CD4-positive, alpha-beta T cell (primary cell): Measurements from ENCODE around the gene MGRN1. TPM values are rescaled to one million over a fixed set of nuclear protein-coding genes. Genes with fewer than 3 reads are reported as not detected.

ENCODE experiments used
- ATAC-seq: fragments of 200-7000 bp; cut with Tn5 transposase; one replicate; pipeline ENCODE4 v1.10.0; 2022; ENCODE audit warnings: mild to moderate bottlenecking; ENCODE audit not compliant: poor library complexity
- CTCF ChIA-PET: fragments of 350-600 bp; sonication (Branson Sonifier 250); formaldehyde crosslinking; loops from one replicate; lab custom pipeline; 2021; ENCODE audit warnings: antibody characterized with exemption, inconsistent platforms; lab: Charles Lee
- POLR2A ChIA-PET: fragments of 350-600 bp; sonication (Branson Sonifier 250); formaldehyde crosslinking; loops from one replicate; lab custom pipeline; 2021; ENCODE audit warnings: antibody characterized with exemption, inconsistent platforms; lab: Charles Lee
- DNase-seq, 14 experiments: peaks; one replicate each; pipeline ENCODE4 v3.0.0-alpha.2; 2013 to 2020; ENCODE audit warnings: mixed read lengths in 2 of 14
- H3K27ac ChIP-seq, 2 donors: one replicate each; pipeline versions ENCODE4 v1.5.1 to v1.7.0; 2013; ENCODE audit warnings: low read length in 2 of 2, low read depth in 1 of 2, mild to moderate bottlenecking in 1 of 2
- H3K27me3 ChIP-seq, 2 experiments: 1 replicate in 1 of 2; 2 replicates in 1 of 2; pipeline versions ENCODE4 v1.6.1 to v1.7.0; 2013; ENCODE audit warnings: low read length in 2 of 2, control low read depth in 1 of 2, mild to moderate bottlenecking in 1 of 2, moderate library complexity in 1 of 2; ENCODE audit not compliant: insufficient read depth in 2 of 2, control insufficient read depth in 1 of 2
- H3K36me3 ChIP-seq: one replicate; pipeline ENCODE4 v1.6.1; 2013; ENCODE audit warnings: low read length, control low read depth; ENCODE audit not compliant: insufficient read depth
- H3K4me1 ChIP-seq: one replicate; pipeline ENCODE4 v1.6.1; 2013; ENCODE audit warnings: low read length, control low read depth; ENCODE audit not compliant: insufficient read depth
- H3K4me3 ChIP-seq: one replicate; pipeline ENCODE4 v1.5.1; 2013; ENCODE audit warnings: mild to moderate bottlenecking, low read length, moderate library complexity
- H3K9me3 ChIP-seq, 2 experiments: 1 replicate in 1 of 2; 2 replicates in 1 of 2; pipeline versions ENCODE4 v1.6.1 to v1.7.0; 2013; ENCODE audit warnings: low read length in 2 of 2, mild to moderate bottlenecking in 2 of 2, control low read depth in 1 of 2, moderate library complexity in 1 of 2; ENCODE audit not compliant: control insufficient read depth in 1 of 2, insufficient read depth in 1 of 2
- H3K27ac Mint-ChIP-seq: one replicate; pipeline ENCODE4 v1.8.0; 2020; ENCODE audit warnings: mixed read lengths
- H3K27me3 Mint-ChIP-seq: one replicate; pipeline ENCODE4 v1.8.0; 2021; ENCODE audit warnings: mixed read lengths
- H3K36me3 Mint-ChIP-seq: one replicate; pipeline ENCODE4 v1.8.0; 2021; ENCODE audit warnings: low read depth, mixed read lengths
- H3K4me1 Mint-ChIP-seq: one replicate; pipeline ENCODE4 v1.8.0; 2021; ENCODE audit warnings: low read depth, mixed read lengths
- H3K4me3 Mint-ChIP-seq: one replicate; pipeline ENCODE4 v1.8.0; 2020; ENCODE audit warnings: mild to moderate bottlenecking, mixed read lengths
- H3K9me3 Mint-ChIP-seq: one replicate; pipeline ENCODE4 v1.8.0; 2020; ENCODE audit warnings: mixed read lengths
- CTCF ChIP-seq: fragments of 200-600 bp; IDR thresholded peaks from one replicate; pipeline ENCODE4 v1.8.0; 2022; ENCODE audit warnings: antibody characterized with exemption, mild to moderate bottlenecking
- intact Hi-C, 2 experiments: fragments of 100-400 bp; cut with DNase I in 1 of 2; cut with micrococcal nuclease in 1 of 2; formaldehyde crosslinking; loops; one replicate each; pipeline versions ENCODE4 v1.15.1 to v1.9.0; 2023 to 2025; cut with DNase I, micrococcal nuclease
- total RNA-seq, 174 experiments: library from RNA in 2 of 174; stranded (reverse) in 2 of 174; gene quantifications; one replicate each; pipeline ENCODE4 v1.2.3 and lab custom pipeline; 2021 to 2026

MGRN1 gene
- total RNA-seq, 2 experiments from 2014 or later = 45.9 to 48.6 TPM

DNA sequence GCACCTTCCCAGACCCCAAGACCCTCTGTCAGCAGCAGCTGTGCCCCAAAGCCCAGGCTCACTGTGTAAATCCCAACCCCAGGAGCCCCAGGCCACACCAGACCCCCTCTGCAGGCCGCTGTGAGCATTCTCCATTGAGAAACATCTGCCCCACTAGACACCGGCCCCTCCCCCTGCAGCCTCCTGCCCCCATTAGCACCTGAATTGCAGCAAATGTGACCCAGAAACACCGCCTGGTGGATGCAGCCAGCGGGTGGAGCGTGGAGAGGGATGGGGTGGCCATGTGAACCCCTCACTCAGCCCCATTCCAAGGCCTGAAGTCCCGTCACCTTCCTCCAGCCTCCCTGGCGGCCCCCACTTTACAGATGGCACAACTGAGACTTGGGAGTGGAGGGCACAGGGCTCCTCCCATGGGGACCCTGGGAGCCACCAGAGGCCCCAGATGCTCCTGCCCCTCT, 12.1 kb upstream of the MGRN1 start:
- Histone ChIP-seq H3K4me3 (no peak overlapping the region), H3K27me3 (no peaks in the 10 kb centered on the region), H3K4me1 (peaks cover 52% of the 10 kb centered on the region), H3K9me3 (peaks cover 0 to 4% of the 10 kb centered on the region in 2 experiments), H3K27ac (no peak overlapping the region), H3K36me3 (peaks cover 15% of the 10 kb centered on the region)
- ChIA-PET CTCF (no interaction called here), POLR2A (interaction anchor here (0.7 to 4.9 kb wide), 2 partner anchors 13 to 39 kb away, joined by 3 to 54 read pairs; partner anchors contain the start of gene MGRN1)
- no peaks in the 10 kb centered on the region for H3K9me3 Mint-ChIP-seq
- DNase-seq (no peak), ATAC-seq (no peak)
- H3K27me3 Mint-ChIP-seq = no peaks in the 10 kb centered on the region
- TF ChIP-seq CTCF = no peak
- peak overlapping the region; percentile 17 for H3K27ac Mint-ChIP-seq
- H3K36me3 Mint-ChIP-seq = peaks cover 16% of the 10 kb centered on the region
- H3K4me1 Mint-ChIP-seq = peaks cover 26% of the 10 kb centered on the region
- intact Hi-C loops = loop anchor here (5.0 to 10.0 kb wide), 5 partner anchors 192 to 1478 kb away; partner anchors contain the start of genes CORO7 (in 1 of the 2), PAM16 (in 1 of the 2), ROGDI (in 1 of the 2) and ZNF213 (in 1 of the 2)
- peak overlapping the region; percentile 48 for H3K4me3 Mint-ChIP-seq

DNA sequence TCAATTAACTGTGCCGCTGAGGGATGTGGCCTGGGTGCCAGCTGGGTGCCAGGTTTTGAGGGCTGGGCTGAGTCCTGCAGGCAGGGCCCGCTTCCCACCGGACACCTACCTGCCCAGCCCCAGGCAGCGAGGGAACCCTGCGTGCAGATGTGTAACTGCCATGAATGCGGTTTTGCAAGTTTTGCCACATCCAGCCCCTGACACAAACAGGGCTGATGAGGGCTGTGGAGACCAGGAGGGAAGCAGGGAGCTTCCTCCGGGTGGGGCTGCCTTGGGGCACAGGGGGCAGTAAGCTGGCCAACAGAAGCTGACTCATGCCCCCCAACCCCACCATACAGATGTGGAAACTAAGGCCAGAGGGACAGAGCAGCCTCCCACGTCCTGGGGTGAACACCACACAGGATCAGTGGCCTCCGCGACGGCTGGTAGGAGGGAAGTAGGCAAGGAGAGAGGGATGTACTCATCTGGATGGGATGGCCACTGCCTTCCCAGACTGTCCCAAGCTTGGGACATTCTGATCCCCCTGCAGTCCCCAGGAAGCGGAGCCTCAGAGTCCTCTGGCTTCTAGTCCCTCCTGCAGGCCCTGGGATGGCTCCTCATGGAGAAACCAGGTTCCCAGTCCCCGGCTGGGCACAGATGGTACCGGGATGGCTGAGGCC, 11.5 kb upstream of the MGRN1 start:
- ATAC-seq (no peak), DNase-seq (no peak)
- Mint-ChIP-seq H3K27ac (peak overlapping the region; percentile 17), H3K9me3 (no peaks in the 10 kb centered on the region), H3K27me3 (no peaks in the 10 kb centered on the region), H3K4me3 (peak overlapping the region; percentile 91), H3K36me3 (peaks cover 16% of the 10 kb centered on the region), H3K4me1 (peaks cover 26% of the 10 kb centered on the region)
- Histone ChIP-seq H3K9me3 (no peaks in the 10 kb centered on the region), H3K4me3 (peak overlapping the region; percentile 60), H3K36me3 (peaks cover 14% of the 10 kb centered on the region), H3K4me1 (peaks cover 58% of the 10 kb centered on the region), H3K27ac (no peak overlapping the region), H3K27me3 (no peaks in the 10 kb centered on the region)
- intact Hi-C loops = loop anchor here (5.0 to 10.0 kb wide), 5 partner anchors 192 to 1478 kb away; partner anchors contain the start of genes CORO7 (in 1 of the 2), PAM16 (in 1 of the 2), ROGDI (in 1 of the 2) and ZNF213 (in 1 of the 2)
- ChIA-PET POLR2A (interaction anchor here (4.9 kb wide), 1 partner anchor 12 kb away, joined by 54 read pairs; the partner anchor contains the start of gene MGRN1), CTCF (no interaction called here)
- TF ChIP-seq CTCF = no peak

DNA sequence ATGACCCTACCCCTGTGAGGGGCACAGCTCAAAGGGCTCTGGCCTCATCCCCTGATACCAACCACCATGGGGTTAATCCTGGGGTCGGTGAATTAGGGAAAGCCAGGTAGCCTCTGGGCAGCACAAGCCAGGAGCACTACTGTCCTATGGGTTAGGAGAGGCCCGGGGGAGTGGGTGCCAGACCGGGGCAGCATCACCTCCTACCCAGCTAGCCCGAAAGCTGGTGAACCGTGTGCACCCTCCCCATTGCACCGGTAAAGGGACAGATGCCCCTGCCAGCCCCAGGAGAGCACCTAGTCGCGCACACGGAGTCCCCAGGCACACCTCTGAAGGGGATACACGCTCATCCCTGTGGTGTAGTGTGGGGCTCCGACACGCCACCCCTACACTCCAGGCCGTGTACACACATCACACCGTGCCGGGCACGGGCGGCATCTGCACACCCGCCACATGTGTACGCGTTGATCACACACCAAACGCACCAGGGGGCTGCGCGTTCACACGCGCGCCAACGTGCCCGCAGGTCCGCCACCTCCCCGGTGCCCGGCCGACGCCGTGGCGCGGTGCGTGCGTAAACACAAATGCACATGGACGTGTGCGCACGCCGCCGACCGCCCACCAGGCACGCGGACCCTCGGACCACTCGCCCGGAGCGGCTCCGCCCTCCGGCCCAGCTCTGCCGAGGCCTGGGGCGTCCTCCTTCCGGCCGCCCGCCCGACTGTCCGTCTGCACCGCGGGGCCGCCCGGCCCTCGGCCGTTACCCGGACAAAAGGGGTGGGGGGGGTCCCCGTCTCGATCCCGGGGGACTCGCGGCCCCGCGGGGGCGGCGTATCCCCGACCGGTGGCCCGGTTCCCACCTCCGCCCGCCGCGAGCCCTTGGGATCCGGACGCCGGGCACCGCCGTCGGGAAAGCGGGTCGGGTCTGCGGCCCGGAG, 10.7 kb upstream of the MGRN1 start:
- Mint-ChIP-seq H3K4me3 (peak overlapping the region; percentile 91), H3K36me3 (peaks cover 9% of the 10 kb centered on the region), H3K27ac (peak overlapping the region; percentile 42), H3K27me3 (no peaks in the 10 kb centered on the region), H3K4me1 (peaks cover 26% of the 10 kb centered on the region), H3K9me3 (no peaks in the 10 kb centered on the region)
- no peak for TF ChIP-seq CTCF
- Histone ChIP-seq H3K9me3 (no peaks in the 10 kb centered on the region), H3K36me3 (peaks cover 12% of the 10 kb centered on the region), H3K4me1 (peaks cover 62% of the 10 kb centered on the region), H3K4me3 (peak overlapping the region; percentile 60), H3K27ac (no peak overlapping the region), H3K27me3 (no peaks in the 10 kb centered on the region)
- ATAC-seq (no peak), DNase-seq (peak in 9 of 14 experiments; percentile 7 to 61 (median 14))
- POLR2A ChIA-PET = interaction anchor here (1.5 to 4.9 kb wide), 2 partner anchors 12 to 109 kb away, joined by 5 to 54 read pairs; partner anchors contain the start of gene MGRN1
- intact Hi-C loops = loop anchor here (5.0 to 10.0 kb wide), 5 partner anchors 191 to 1479 kb away; partner anchors contain the start of genes CORO7 (in 1 of the 2), PAM16 (in 1 of the 2), ROGDI (in 1 of the 2) and ZNF213 (in 1 of the 2)
- CTCF ChIA-PET = interaction anchor here (3.1 kb wide), 1 partner anchor 11 kb away, joined by 28 read pairs; the partner anchor contains the start of gene MGRN1
